ENCODE results near the gene UBE2R2.

- TF ChIP-seq, protein P1, sequence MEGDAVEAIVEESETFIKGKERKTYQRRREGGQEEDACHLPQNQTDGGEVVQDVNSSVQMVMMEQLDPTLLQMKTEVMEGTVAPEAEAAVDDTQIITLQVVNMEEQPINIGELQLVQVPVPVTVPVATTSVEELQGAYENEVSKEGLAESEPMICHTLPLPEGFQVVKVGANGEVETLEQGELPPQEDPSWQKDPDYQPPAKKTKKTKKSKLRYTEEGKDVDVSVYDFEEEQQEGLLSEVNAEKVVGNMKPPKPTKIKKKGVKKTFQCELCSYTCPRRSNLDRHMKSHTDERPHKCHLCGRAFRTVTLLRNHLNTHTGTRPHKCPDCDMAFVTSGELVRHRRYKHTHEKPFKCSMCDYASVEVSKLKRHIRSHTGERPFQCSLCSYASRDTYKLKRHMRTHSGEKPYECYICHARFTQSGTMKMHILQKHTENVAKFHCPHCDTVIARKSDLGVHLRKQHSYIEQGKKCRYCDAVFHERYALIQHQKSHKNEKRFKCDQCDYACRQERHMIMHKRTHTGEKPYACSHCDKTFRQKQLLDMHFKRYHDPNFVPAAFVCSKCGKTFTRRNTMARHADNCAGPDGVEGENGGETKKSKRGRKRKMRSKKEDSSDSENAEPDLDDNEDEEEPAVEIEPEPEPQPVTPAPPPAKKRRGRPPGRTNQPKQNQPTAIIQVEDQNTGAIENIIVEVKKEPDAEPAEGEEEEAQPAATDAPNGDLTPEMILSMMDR (IDR thresholded peaks at IDR 0.05): no peak
- no peak for TF ChIP-seq POLR2AphosphoS5 (IDR thresholded peaks at IDR 0.05)
These were observed 69.0 kb downstream of the UBE2R2 start for GRCh38 chr9:33885948-33886347.

All from breast epithelium (tissue), 3 donors.